OCI-LY1 (cell line): ENCODE measurements around the gene ST6GALNAC3.

Experiments
- H2AFZ ChIP-seq: fragments of 200-600 bp; sonication (generic), shearing (Covaris generic); 2 replicates; pipeline ENCODE4 v1.6.0; 2014; ENCODE audit warnings: antibody characterized with exemption, mild to moderate bottlenecking, low read length
- H3F3A ChIP-seq: fragments of 200-600 bp; sonication (generic), shearing (Covaris generic); 2 replicates; pipeline ENCODE4 v1.6.0; 2014; ENCODE audit warnings: mild to moderate bottlenecking, antibody characterized with exemption, low read length, moderate library complexity; ENCODE audit not compliant: insufficient read depth
- H3K27ac ChIP-seq: fragments of 200-600 bp; sonication (generic); 2 replicates; pipeline ENCODE4 v1.5.1; 2014; ENCODE audit warnings: low read length, mixed run types, mild to moderate bottlenecking, low read depth; ENCODE audit not compliant: poor library complexity, severe bottlenecking
- H3K27me3 ChIP-seq: fragments of 200-600 bp; sonication (generic); 2 replicates; pipeline ENCODE4 v1.6.0; 2014; ENCODE audit warnings: antibody characterized with exemption, mild to moderate bottlenecking, low read length, moderate library complexity; ENCODE audit not compliant: insufficient read depth
- H3K36me3 ChIP-seq: fragments of 200-600 bp; sonication (generic); 2 replicates; pipeline ENCODE4 v1.6.1; 2014; ENCODE audit warnings: mild to moderate bottlenecking, antibody characterized with exemption, low read length, moderate library complexity, mixed read lengths; ENCODE audit not compliant: insufficient read depth
- H3K4me1 ChIP-seq: fragments of 200-600 bp; sonication (generic); 2 replicates; pipeline ENCODE4 v1.5.1; 2014; ENCODE audit warnings: mild to moderate bottlenecking, low read length, moderate library complexity; ENCODE audit not compliant: insufficient read depth, severe bottlenecking
- H3K4me2 ChIP-seq: fragments of 200-600 bp; sonication (generic), shearing (Covaris generic); 2 replicates; pipeline ENCODE4 v1.6.1; 2014; ENCODE audit warnings: low read length
- H3K4me3 ChIP-seq: fragments of 200-600 bp; sonication (generic); 2 replicates; pipeline ENCODE4 v1.5.1; 2014; ENCODE audit warnings: low read length, low read depth, mild to moderate bottlenecking, mixed read lengths; ENCODE audit not compliant: poor library complexity, severe bottlenecking
- H3K79me2 ChIP-seq: fragments of 200-600 bp; shearing (Covaris generic); 2 replicates; pipeline ENCODE4 v1.6.1; 2016; ENCODE audit warnings: mixed run types, low read length, mixed read lengths; ENCODE audit not compliant: insufficient read depth
- H3K9ac ChIP-seq: fragments of 200-600 bp; sonication (generic), shearing (Covaris generic); 2 replicates; pipeline ENCODE4 v1.6.1; 2014; ENCODE audit warnings: mild to moderate bottlenecking, low read length, mixed read lengths
- H3K9me2 ChIP-seq: fragments of 200-600 bp; sonication (generic), shearing (Covaris generic); 2 replicates; pipeline ENCODE4 v1.6.1; 2014; ENCODE audit warnings: low read depth, mild to moderate bottlenecking, low read length, mixed read lengths
- H3K9me3 ChIP-seq: fragments of 200-600 bp; shearing (Covaris generic); 2 replicates; pipeline ENCODE4 v1.6.1; 2014; ENCODE audit warnings: low read length, mixed read lengths
- H4K20me1 ChIP-seq: fragments of 200-600 bp; sonication (generic), shearing (Covaris generic); 2 replicates; pipeline ENCODE4 v1.6.0; 2016; ENCODE audit warnings: mild to moderate bottlenecking, low read length; ENCODE audit not compliant: insufficient read depth
- CTCF ChIP-seq: fragments of 200-600 bp; sonication (generic), shearing (Covaris generic); IDR thresholded peaks from 2 replicates; pipeline ENCODE4 v1.5.1; 2017; ENCODE audit warnings: mild to moderate bottlenecking, antibody characterized with exemption, low read length, moderate library complexity, mixed read lengths
- EZH2 ChIP-seq: fragments of 200-600 bp; sonication (generic), shearing (Covaris generic); IDR thresholded peaks from 2 replicates; pipeline ENCODE4 v1.8.0; 2017; ENCODE audit warnings: borderline replicate concordance, mixed run types, mild to moderate bottlenecking, antibody characterized with exemption, low read length, moderate library complexity, mixed read lengths

The ST6GALNAC3 gene

GRCh38 chr1:76083189-76083588, 8.6 kb downstream of the ST6GALNAC3 start:
- Histone ChIP-seq H4K20me1 (no peaks in the 10 kb centered on the region), H3K9me2 (no peaks in the 10 kb centered on the region), H3K36me3 (no peaks in the 10 kb centered on the region), H2AFZ (no peak overlapping the region), H3K4me1 (no peaks in the 10 kb centered on the region), H3K9ac (no peak overlapping the region), H3K79me2 (no peaks in the 10 kb centered on the region), H3K27me3 (no peaks in the 10 kb centered on the region), H3K4me3 (no peak overlapping the region), H3F3A (no peaks in the 10 kb centered on the region), H3K27ac (no peak overlapping the region), H3K9me3 (no peaks in the 10 kb centered on the region), H3K4me2 (no peak overlapping the region)
- TF ChIP-seq CTCF (no peak), EZH2 (no peak)

GRCh38 chr1:76084029-76084627, 9.6 kb downstream of the ST6GALNAC3 start:
- no peaks in the 10 kb centered on the region for H3K9me3 ChIP-seq
- H3F3A ChIP-seq, result no peaks in the 10 kb centered on the region
- no peak overlapping the region for H3K4me3 ChIP-seq
- no peaks in the 10 kb centered on the region for H3K4me1 ChIP-seq
- H3K27me3 ChIP-seq, result no peaks in the 10 kb centered on the region
- no peak overlapping the region for H3K27ac ChIP-seq
- TF ChIP-seq EZH2, result no peak
- no peak for TF ChIP-seq CTCF
- no peak overlapping the region for H3K9ac ChIP-seq
- H3K79me2 ChIP-seq, result no peaks in the 10 kb centered on the region
- no peak overlapping the region for H2AFZ ChIP-seq
- H3K36me3 ChIP-seq, result no peaks in the 10 kb centered on the region
- H4K20me1 ChIP-seq, result no peaks in the 10 kb centered on the region
- H3K9me2 ChIP-seq, result no peaks in the 10 kb centered on the region
- no peak overlapping the region for H3K4me2 ChIP-seq

GRCh38 chr1:76084685-76085084, 10.1 kb downstream of the ST6GALNAC3 start:
- H3F3A ChIP-seq, result no peaks in the 10 kb centered on the region
- H3K9ac ChIP-seq, result no peak overlapping the region
- TF ChIP-seq CTCF (no peak), EZH2 (no peak)
- no peaks in the 10 kb centered on the region for H4K20me1 ChIP-seq
- H2AFZ ChIP-seq, result no peak overlapping the region
- no peak overlapping the region for H3K4me2 ChIP-seq
- H3K36me3 ChIP-seq, result no peaks in the 10 kb centered on the region
- H3K27ac ChIP-seq, result no peak overlapping the region
- H3K4me3 ChIP-seq, result no peak overlapping the region
- no peaks in the 10 kb centered on the region for H3K9me2 ChIP-seq
- H3K79me2 ChIP-seq, result no peaks in the 10 kb centered on the region
- H3K4me1 ChIP-seq, result no peaks in the 10 kb centered on the region
- H3K9me3 ChIP-seq, result no peaks in the 10 kb centered on the region
- no peaks in the 10 kb centered on the region for H3K27me3 ChIP-seq
